HCT116 (cell line): ENCODE data around the gene IZUMO1. TPM values are rescaled to one million over a fixed set of nuclear protein-coding genes. Genes with fewer than 3 reads are reported as not detected.

Experiments used
- ATAC-seq: fragments of 200-7000 bp; cut with Tn5 transposase; 2 replicates; pipeline ENCODE4 v1.9.1; 2020; ENCODE audit warnings: mild to moderate bottlenecking, moderate library complexity
- BruUV-seq: library from RNA; stranded (reverse); fragments of 400-500 nt; replicated peaks from 2 replicates; lab custom pipeline; 2021; lab: Mats Ljungman, UMichigan
- CTCF ChIA-PET: fragments of 300-600 bp; sonication (Branson Sonifier 250); formaldehyde crosslinking; loops from one replicate; lab custom pipeline; 2021; ENCODE audit warnings: antibody characterized with exemption; lab: Charles Lee
- POLR2A ChIA-PET: fragments of 300-600, 350-600 bp; sonication (Branson Sonifier 250); formaldehyde crosslinking; loops from one replicate; lab custom pipeline; 2021; ENCODE audit warnings: antibody characterized with exemption; lab: Charles Lee
- RAD21 ChIA-PET, 2 experiments: fragments of 300-600 bp; sonication (Branson Sonifier 250); formaldehyde crosslinking; loops; one replicate each; lab custom pipeline; 2023; ENCODE audit warnings: low total read pairs in 2 of 2; ENCODE audit not compliant: uncharacterized antibody in 2 of 2, unreplicated experiment in 2 of 2, low non-redundant PET in 1 of 2; lab: Charles Lee
- DNase-seq: peaks from one replicate; pipeline ENCODE4 v3.0.0-alpha.2; 2010; ENCODE audit warnings: low read depth, low spot score
- H2AFZ ChIP-seq: fragments of 200-600 bp; shearing (Covaris generic), sonication (generic); 2 replicates; pipeline ENCODE4 v1.6.1; 2017; ENCODE audit warnings: low read depth, mixed run types, mixed read lengths, antibody characterized with exemption, low read length; ENCODE audit not compliant: poor library complexity, severe bottlenecking
- H3K27ac ChIP-seq: 2 replicates; pipeline ENCODE4 v1.5.1; 2012; ENCODE audit warnings: low read depth, low read length
- H3K27me3 ChIP-seq: fragments of 200-600 bp; sonication (generic); 2 replicates; pipeline ENCODE4 v1.6.1; 2016; ENCODE audit warnings: mixed run types, low read length, mixed read lengths; ENCODE audit not compliant: insufficient read depth
- H3K36me3 ChIP-seq, 2 experiments: fragments of 200-500 bp in 1 of 2; fragments of 200-600 bp in 1 of 2; sonication (Bioruptor generic) in 1 of 2; sonication (generic) in 1 of 2; 2 replicates each; pipeline versions ENCODE4 v1.5.1 to v1.6.1; 2014 to 2016; ENCODE audit warnings: low read length in 2 of 2, inconsistent platforms in 1 of 2, mixed read lengths in 1 of 2, mixed run types in 1 of 2; ENCODE audit not compliant: insufficient read depth in 2 of 2, control insufficient read depth in 1 of 2
- H3K4me1 ChIP-seq, 2 experiments: fragments of 200-600 bp in 1 of 2; sonication (generic) in 1 of 2; 2 replicates each; pipeline versions ENCODE4 v1.5.1 to v1.6.1; 2012 to 2017; ENCODE audit warnings: low read length in 2 of 2, inconsistent platforms in 1 of 2, mild to moderate bottlenecking in 1 of 2, mixed read lengths in 1 of 2, mixed run types in 1 of 2, moderate library complexity in 1 of 2; ENCODE audit not compliant: insufficient read depth in 2 of 2, control insufficient read depth in 1 of 2
- H3K4me2 ChIP-seq: fragments of 200-600 bp; sonication (generic); 2 replicates; pipeline ENCODE4 v1.6.1; 2017; ENCODE audit warnings: mixed run types, low read length, mixed read lengths
- H3K4me3 ChIP-seq, 2 experiments: fragments of 200-600 bp in 1 of 2; sonication (generic) in 1 of 2; replicated peaks in 1 of 2; 2 replicates each; pipeline ENCODE4 v1.5.1; 2011 to 2016; ENCODE audit warnings: low read length in 2 of 2, control low read depth in 1 of 2, low read depth in 1 of 2, mild to moderate bottlenecking in 1 of 2, mixed read lengths in 1 of 2, mixed run types in 1 of 2
- H3K79me2 ChIP-seq: fragments of 200-600 bp; sonication (generic); 2 replicates; pipeline ENCODE4 v1.6.1; 2017; ENCODE audit warnings: mild to moderate bottlenecking, mixed run types, low read length, moderate library complexity, mixed read lengths; ENCODE audit not compliant: insufficient read depth
- H3K9ac ChIP-seq: fragments of 200-600 bp; sonication (generic); 2 replicates; pipeline ENCODE4 v1.6.1; 2016; ENCODE audit warnings: low read length, mixed read lengths
- H3K9me2 ChIP-seq: fragments of 200-600 bp; sonication (generic), shearing (Covaris generic); 2 replicates; pipeline ENCODE4 v1.6.1; 2017; ENCODE audit warnings: mixed run types, mild to moderate bottlenecking, moderate library complexity; ENCODE audit not compliant: insufficient read depth
- H3K9me3 ChIP-seq, 2 experiments: fragments of 200-500 bp in 1 of 2; fragments of 200-600 bp in 1 of 2; sonication (Bioruptor generic) in 1 of 2; sonication (generic) in 1 of 2; 2 replicates each; pipeline ENCODE4 v1.6.1; 2014 to 2017; ENCODE audit warnings: low read length in 2 of 2, mixed read lengths in 2 of 2, inconsistent platforms in 1 of 2, low read depth in 1 of 2, mild to moderate bottlenecking in 1 of 2, mixed run types in 1 of 2, moderate library complexity in 1 of 2; ENCODE audit not compliant: control insufficient read depth in 1 of 2, insufficient read depth in 1 of 2
- H4K20me1 ChIP-seq: fragments of 200-600 bp; sonication (generic), shearing (Covaris generic); 2 replicates; pipeline ENCODE4 v1.6.1; 2017; ENCODE audit warnings: mixed run types, mild to moderate bottlenecking, moderate library complexity; ENCODE audit not compliant: insufficient read depth
- CBX3 ChIP-seq: IDR thresholded peaks from 2 replicates; pipeline ENCODE4 v1.6.1; 2012; ENCODE audit warnings: low read depth
- ELF1 ChIP-seq: IDR thresholded peaks from 2 replicates; pipeline ENCODE4 v1.6.1; 2012; ENCODE audit warnings: low read depth, borderline replicate concordance
- EZH2phosphoT487 ChIP-seq: fragments of 200-600 bp; IDR thresholded peaks from 2 replicates; pipeline ENCODE4 v1.6.1; 2018; ENCODE audit warnings: antibody characterized with exemption, borderline replicate concordance
- JUND ChIP-seq: IDR thresholded peaks from 2 replicates; pipeline ENCODE4 v1.6.1; 2012
- MAX ChIP-seq: IDR thresholded peaks from 2 replicates; pipeline ENCODE4 v1.6.1; 2012
- RAD21 ChIP-seq: IDR thresholded peaks from 2 replicates; pipeline ENCODE4 v1.6.1; 2012; ENCODE audit warnings: low read depth, mild to moderate bottlenecking
- SIN3A ChIP-seq: IDR thresholded peaks from 2 replicates; pipeline ENCODE4 v1.6.1; 2012; ENCODE audit warnings: low read depth
- SP1 ChIP-seq: IDR thresholded peaks from 2 replicates; pipeline ENCODE4 v1.6.1; 2012; ENCODE audit warnings: low read depth
- TCF7L2 ChIP-seq: IDR thresholded peaks from 2 replicates; pipeline ENCODE4 v1.7.0; 2011; ENCODE audit warnings: borderline replicate concordance, inconsistent platforms; ENCODE audit not compliant: insufficient read depth, insufficient read length; ENCODE audit errors: extremely low read depth
- YY1 ChIP-seq: IDR thresholded peaks from 2 replicates; pipeline ENCODE4 v1.6.1; 2011; ENCODE audit warnings: low read length, low read depth, moderate library complexity, mild to moderate bottlenecking; ENCODE audit not compliant: insufficient replicate concordance; ENCODE audit errors: extremely low read depth
- ZBTB33 ChIP-seq: IDR thresholded peaks from 2 replicates; pipeline ENCODE4 v1.6.1; 2011; ENCODE audit warnings: mild to moderate bottlenecking, low read length, moderate library complexity; ENCODE audit not compliant: insufficient replicate concordance; ENCODE audit errors: extremely low read depth
- ZFX ChIP-seq: fragments of 450-650 bp; IDR thresholded peaks from 2 replicates; pipeline ENCODE4 v1.6.1; 2017
- ZNF274 ChIP-seq: fragments of 200-500 bp; sonication (Bioruptor generic); IDR thresholded peaks from 2 replicates; pipeline ENCODE4 v1.6.1; 2014; ENCODE audit warnings: mild to moderate bottlenecking, low read depth, low read length, inconsistent platforms
- intact Hi-C: fragments of 100-400 bp; cut with micrococcal nuclease; formaldehyde crosslinking; loops from 2 replicates; pipeline ENCODE4 v1.10.0; 2022
- total RNA-seq: library from RNA; stranded (reverse); gene quantifications from one replicate; pipeline ENCODE4 v1.2.1, GENCODE V29; 2021; ENCODE audit not compliant: unreplicated experiment
- TF ChIP-seq, protein P1 (sequence below): IDR thresholded peaks from 2 replicates; pipeline ENCODE4 v1.6.1; 2012

IZUMO1 gene
- total RNA-seq, 1 experiment from 2014 or later: 1.7 TPM

- H3K27ac ChIP-seq: no peak overlapping the region
- peaks cover 14 to 27% of the 10 kb centered on the region in 2 experiments; a peak in 3 of 4 replicates for H3K36me3 ChIP-seq
- H3K9me2 ChIP-seq: no peaks in the 10 kb centered on the region
- intact Hi-C loops: loop anchor here (5.0 kb wide), 1 partner anchor 37 kb away; no protein-coding TSS in a partner anchor
- no peaks in the 10 kb centered on the region for H3K27me3 ChIP-seq
- H3K9ac ChIP-seq: no peak overlapping the region
- DNase-seq: no peak
- TF ChIP-seq SP1 (no peak), ZNF274 (no peak), SIN3A (no peak), TCF7L2 (no peak), YY1 (no peak), EZH2phosphoT487 (no peak), RAD21 (no peak), ELF1 (no peak), ZFX (no peak), ZBTB33 (no peak), CBX3 (no peak), MAX (no peak), JUND (no peak)
- TF ChIP-seq, protein P1, sequence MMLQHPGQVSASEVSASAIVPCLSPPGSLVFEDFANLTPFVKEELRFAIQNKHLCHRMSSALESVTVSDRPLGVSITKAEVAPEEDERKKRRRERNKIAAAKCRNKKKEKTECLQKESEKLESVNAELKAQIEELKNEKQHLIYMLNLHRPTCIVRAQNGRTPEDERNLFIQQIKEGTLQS: no peak
- ChIA-PET RAD21 (no interaction called here), CTCF (no interaction called here), POLR2A (no interaction called here)
- H4K20me1 ChIP-seq: no peaks in the 10 kb centered on the region
- ATAC-seq: no peak
- no peaks in the 10 kb centered on the region for H3K9me3 ChIP-seq
- H3K4me1 ChIP-seq: peaks cover 12 to 36% of the 10 kb centered on the region in 2 experiments; a peak in 3 of 4 replicates
- H3K4me3 ChIP-seq: no peak overlapping the region
- H3K79me2 ChIP-seq: peaks cover 43% of the 10 kb centered on the region
- H3K4me2 ChIP-seq: no peak overlapping the region
- no peak overlapping the region for H2AFZ ChIP-seq
- BruUV-seq: no TSS peak
These were observed 3.0 kb upstream of the IZUMO1 start for GRCh38 chr19:48749571-48750198.
